OCI-LY3 (cell line): ENCODE measurements around the gene CEP170B.
A peak's percentile ranks its signal among the peaks of the same experiment; 100 is the strongest.

Experiments
- H2AFZ ChIP-seq: fragments of 200-600, 300-600 bp; shearing (Covaris generic); 2 replicates; pipeline ENCODE4 v1.6.0; 2014; ENCODE audit warnings: antibody characterized with exemption, low read depth, low read length
- H3K27ac ChIP-seq: fragments of 200-600, 300-600 bp; sonication (generic); 2 replicates; pipeline ENCODE4 v1.5.1; 2014; ENCODE audit warnings: mild to moderate bottlenecking, low read length, moderate library complexity, mixed read lengths
- H3K27me3 ChIP-seq: fragments of 200-600, 300-600 bp; sonication (generic); 2 replicates; pipeline ENCODE4 v1.6.1; 2014; ENCODE audit warnings: low read depth, low read length, mixed read lengths
- H3K36me3 ChIP-seq: fragments of 200-600, 300-600 bp; sonication (generic); replicated peaks from 2 replicates; pipeline ENCODE3; 2014; ENCODE audit warnings: low read depth, low read length, mixed read lengths
- H3K4me1 ChIP-seq: fragments of 300-600, 200-600 bp; sonication (generic); 2 replicates; pipeline ENCODE4 v1.6.1; 2014; ENCODE audit warnings: low read length, mixed read lengths
- H3K4me2 ChIP-seq: fragments of 200-600, 300-600 bp; sonication (generic); 2 replicates; pipeline ENCODE4 v1.6.1; 2014; ENCODE audit warnings: low read length, mixed read lengths
- H3K4me3 ChIP-seq: fragments of 300-600, 200-600 bp; sonication (generic); 2 replicates; pipeline ENCODE4 v1.5.1; 2014; ENCODE audit warnings: antibody characterized with exemption, mild to moderate bottlenecking, low read length, moderate library complexity
- H3K79me2 ChIP-seq: fragments of 300-600, 200-600 bp; shearing (Covaris generic); 2 replicates; pipeline ENCODE4 v1.6.1; 2014; ENCODE audit warnings: mild to moderate bottlenecking, low read length, mixed read lengths
- H3K9ac ChIP-seq: fragments of 300-600, 200-600 bp; shearing (Covaris generic); 2 replicates; pipeline ENCODE4 v1.6.0; 2014; ENCODE audit warnings: mild to moderate bottlenecking, low read length, moderate library complexity
- H3K9me3 ChIP-seq: fragments of 200-600, 300-600 bp; shearing (Covaris generic); 2 replicates; pipeline ENCODE4 v1.6.1; 2014; ENCODE audit warnings: low read length, mixed read lengths; ENCODE audit not compliant: insufficient read depth
- H4K20me1 ChIP-seq: fragments of 200-600, 300-600 bp; sonication (generic); 2 replicates; pipeline ENCODE4 v1.6.1; 2016; ENCODE audit warnings: low read length, mixed read lengths; ENCODE audit not compliant: insufficient read depth
- CTCF ChIP-seq: fragments of 200-600, 300-600 bp; sonication (generic); IDR thresholded peaks from 2 replicates; pipeline ENCODE4 v1.5.1; 2014; ENCODE audit warnings: antibody characterized with exemption, low read length, low read depth
- EZH2phosphoT487 ChIP-seq: fragments of 200-600 bp; shearing (Covaris generic); IDR thresholded peaks from 2 replicates; pipeline ENCODE4 v1.6.1; 2018; ENCODE audit warnings: antibody characterized with exemption, mixed run types, low read depth

The CEP170B gene

GRCh38 chr14:104925855-104926609 lies 61.0 kb downstream of the CEP170B start:
- H3K27ac ChIP-seq = peak overlapping the region; percentile 86
- H3K4me1 ChIP-seq = peaks cover 55% of the 10 kb centered on the region
- H2AFZ ChIP-seq = no peak overlapping the region
- no peaks in the 10 kb centered on the region for H3K27me3 ChIP-seq
- peak overlapping the region; percentile 89 for H3K4me2 ChIP-seq
- peak overlapping the region; percentile 98 for H3K9ac ChIP-seq
- H3K4me3 ChIP-seq = peak overlapping the region; percentile 80
- H3K36me3 ChIP-seq = peaks cover 66% of the 10 kb centered on the region
- TF ChIP-seq CTCF = no peak
- TF ChIP-seq EZH2phosphoT487 = no peak
- peaks cover 36% of the 10 kb centered on the region for H4K20me1 ChIP-seq
- peaks cover 14% of the 10 kb centered on the region; the same call in 1 of the 2 replicates for H3K9me3 ChIP-seq
- H3K79me2 ChIP-seq = peaks cover 59% of the 10 kb centered on the region

- TF ChIP-seq EZH2phosphoT487 = no peak
- TF ChIP-seq CTCF = no peak
- Histone ChIP-seq H3K27ac (peak overlapping the region; percentile 86), H4K20me1 (peaks cover 37% of the 10 kb centered on the region), H3K9ac (peak overlapping the region; percentile 98), H3K79me2 (peaks cover 59% of the 10 kb centered on the region), H3K9me3 (peaks cover 8% of the 10 kb centered on the region; the same call in 1 of the 2 replicates), H2AFZ (no peak overlapping the region), H3K4me1 (peaks cover 54% of the 10 kb centered on the region), H3K36me3 (peaks cover 65% of the 10 kb centered on the region), H3K4me3 (peak overlapping the region; percentile 80), H3K4me2 (peak overlapping the region; percentile 89), H3K27me3 (no peaks in the 10 kb centered on the region)
These were observed 61.8 kb downstream of the CEP170B start for GRCh38 chr14:104926619-104927431.

- Histone ChIP-seq H3K36me3 (peaks cover 71% of the 10 kb centered on the region), H3K9me3 (peaks cover 8% of the 10 kb centered on the region; the same call in 1 of the 2 replicates), H2AFZ (no peak overlapping the region), H3K4me3 (peak overlapping the region; percentile 80), H3K9ac (peak overlapping the region; percentile 98), H3K27ac (peak overlapping the region; percentile 86), H3K4me2 (peak overlapping the region; percentile 89), H3K79me2 (peaks cover 59% of the 10 kb centered on the region), H4K20me1 (peaks cover 37% of the 10 kb centered on the region), H3K4me1 (peaks cover 54% of the 10 kb centered on the region), H3K27me3 (no peaks in the 10 kb centered on the region)
- TF ChIP-seq EZH2phosphoT487 = no peak
These were observed 62.4 kb downstream of the CEP170B start for GRCh38 chr14:104927432-104927816.

GRCh38 chr14:104927901-104928300 lies 62.8 kb downstream of the CEP170B start:
- Histone ChIP-seq H3K4me2 (peak overlapping the region; percentile 89), H4K20me1 (peaks cover 37% of the 10 kb centered on the region), H3K79me2 (peaks cover 58% of the 10 kb centered on the region), H3K36me3 (peaks cover 75% of the 10 kb centered on the region), H3K27me3 (no peaks in the 10 kb centered on the region), H3K9me3 (peaks cover 8% of the 10 kb centered on the region; the same call in 1 of the 2 replicates), H2AFZ (no peak overlapping the region), H3K4me1 (peaks cover 51% of the 10 kb centered on the region), H3K4me3 (peak overlapping the region; percentile 80), H3K9ac (peak overlapping the region; percentile 98), H3K27ac (peak overlapping the region; percentile 86)
- TF ChIP-seq CTCF (peak; percentile 20), EZH2phosphoT487 (no peak)
